HEK293T (cell line): ENCODE data around the gene GALNT12.

ENCODE experiments used
- CTCF ChIA-PET: fragments of 350-600 bp; formaldehyde crosslinking; extraction: SDS; loops from one replicate; lab custom pipeline; 2021; ENCODE audit warnings: antibody characterized with exemption, inconsistent platforms; lab: Yijun Ruan, JAX
- POLR2A ChIA-PET: fragments of 350-600 bp; formaldehyde crosslinking; extraction: SDS; loops from one replicate; lab custom pipeline; 2020; ENCODE audit warnings: antibody characterized with exemption, inconsistent platforms; lab: Yijun Ruan, JAX
- DNase-seq: peaks from one replicate; pipeline ENCODE4 v3.0.0; 2012; ENCODE audit warnings: mixed read lengths; ENCODE audit errors: extremely low spot score
- ARNT ChIP-seq: fragments of 450-650 bp; IDR thresholded peaks from 2 replicates; pipeline ENCODE4 v1.6.1; 2017; ENCODE audit warnings: mild to moderate bottlenecking
- BHLHE40 ChIP-seq: fragments of 450-650 bp; IDR thresholded peaks from 2 replicates; pipeline ENCODE4 v1.6.1; 2016; ENCODE audit warnings: mild to moderate bottlenecking, moderate library complexity, borderline replicate concordance
- CTBP1 ChIP-seq: fragments of 450-650 bp; IDR thresholded peaks from 2 replicates; pipeline ENCODE4 v1.6.1; 2016; ENCODE audit warnings: borderline replicate concordance
- ELF4 ChIP-seq: fragments of 450-650 bp; IDR thresholded peaks from 2 replicates; pipeline ENCODE4 v1.6.1; 2017; ENCODE audit warnings: antibody characterized with exemption
- FOXA1 ChIP-seq: fragments of 450-650 bp; IDR thresholded peaks from 2 replicates; pipeline ENCODE4 v1.6.1; 2016; ENCODE audit warnings: mild to moderate bottlenecking
- FOXK2 ChIP-seq: fragments of 450-650 bp; IDR thresholded peaks from 2 replicates; pipeline ENCODE4 v1.6.1; 2016; ENCODE audit warnings: mild to moderate bottlenecking
- FOXM1 ChIP-seq: fragments of 450-650 bp; IDR thresholded peaks from 2 replicates; pipeline ENCODE4 v1.6.1; 2017; ENCODE audit warnings: mild to moderate bottlenecking, borderline replicate concordance
- HDGF ChIP-seq: fragments of 450-650 bp; IDR thresholded peaks from 2 replicates; pipeline ENCODE4 v1.6.1; 2017; ENCODE audit warnings: antibody characterized with exemption, borderline replicate concordance
- L3MBTL2 ChIP-seq: fragments of 450-650 bp; conservative IDR thresholded peaks from 2 replicates; pipeline ENCODE4 v1.6.1; 2016; ENCODE audit warnings: mild to moderate bottlenecking
- LEF1 ChIP-seq: fragments of 450-650 bp; IDR thresholded peaks from 2 replicates; pipeline ENCODE4 v1.6.1; 2017; ENCODE audit warnings: mild to moderate bottlenecking, borderline replicate concordance
- NFRKB ChIP-seq: fragments of 450-650 bp; IDR thresholded peaks from 2 replicates; pipeline ENCODE4 v1.6.1; 2016; ENCODE audit warnings: mild to moderate bottlenecking, moderate library complexity
- PKNOX1 ChIP-seq: fragments of 450-650 bp; IDR thresholded peaks from 2 replicates; pipeline ENCODE4 v1.6.1; 2016
- SP1 ChIP-seq: fragments of 450-650 bp; IDR thresholded peaks from 2 replicates; pipeline ENCODE4 v1.6.1; 2017
- SUZ12 ChIP-seq: fragments of 450-650 bp; IDR thresholded peaks from 2 replicates; pipeline ENCODE4 v1.6.1; 2016; ENCODE audit warnings: mild to moderate bottlenecking
- TARDBP ChIP-seq: fragments of 450-650 bp; IDR thresholded peaks from 2 replicates; pipeline ENCODE4 v1.6.1; 2016
- ZNF384 ChIP-seq: fragments of 450-650 bp; IDR thresholded peaks from 2 replicates; pipeline ENCODE4 v1.6.1; 2016

The GALNT12 gene

GRCh38 chr9:98837516-98837915 lies 30.0 kb downstream of the GALNT12 start:
- CTCF ChIA-PET: interaction anchor here (0.6 to 1.4 kb wide), 2 partner anchors 11 to 431 kb away, joined by 3 to 6 read pairs; no protein-coding TSS in a partner anchor
- POLR2A ChIA-PET: no interaction called here
- DNase-seq: no peak
- no peak for TF ChIP-seq CTBP1
- TF ChIP-seq NFRKB: no peak
- no peak for TF ChIP-seq PKNOX1
- TF ChIP-seq ARNT: no peak
- no peak for TF ChIP-seq HDGF
- no peak for TF ChIP-seq SUZ12
- TF ChIP-seq FOXM1: no peak
- no peak for TF ChIP-seq LEF1
- no peak for TF ChIP-seq TARDBP
- no peak for TF ChIP-seq ZNF384
- TF ChIP-seq L3MBTL2: no peak
- no peak for TF ChIP-seq SP1
- no peak for TF ChIP-seq ELF4
- TF ChIP-seq FOXK2: no peak
- TF ChIP-seq FOXA1: no peak
- no peak for TF ChIP-seq BHLHE40

- CTCF ChIA-PET: interaction anchor here (1.1 kb wide), 1 partner anchor 9 kb away, joined by 4 read pairs; no protein-coding TSS in a partner anchor
- TF ChIP-seq SP1 (no peak), ZNF384 (no peak), TARDBP (no peak), ELF4 (no peak), ARNT (no peak)
- DNase-seq: no peak
- POLR2A ChIA-PET: no interaction called here
These were observed 30.8 kb downstream of the GALNT12 start for GRCh38 chr9:98838155-98838867.

- TF ChIP-seq SP1 (no peak), ZNF384 (no peak), PKNOX1 (no peak), ARNT (no peak), CTBP1 (no peak), TARDBP (no peak), BHLHE40 (no peak), FOXA1 (no peak), SUZ12 (no peak), L3MBTL2 (no peak), LEF1 (no peak), FOXM1 (no peak), ELF4 (no peak)
- DNase-seq: no peak
- POLR2A ChIA-PET: no interaction called here
- CTCF ChIA-PET: interaction anchor here (1.1 kb wide), 1 partner anchor 9 kb away, joined by 4 read pairs; no protein-coding TSS in a partner anchor
These were observed 31.5 kb downstream of the GALNT12 start for GRCh38 chr9:98838868-98839565.

- no peak for TF ChIP-seq CTBP1
- TF ChIP-seq LEF1: no peak
- TF ChIP-seq ARNT: no peak
- no peak for TF ChIP-seq ELF4
- TF ChIP-seq SP1: no peak
- TF ChIP-seq PKNOX1: no peak
- TF ChIP-seq FOXK2: no peak
- TF ChIP-seq SUZ12: no peak
- no peak for TF ChIP-seq TARDBP
- no peak for TF ChIP-seq BHLHE40
- TF ChIP-seq ZNF384: no peak
- no peak for TF ChIP-seq L3MBTL2
- TF ChIP-seq FOXA1: no peak
- TF ChIP-seq NFRKB: no peak
These were observed 32.3 kb downstream of the GALNT12 start for GRCh38 chr9:98839724-98840123.

GRCh38 chr9:98842510-98842909 lies 35.0 kb downstream of the GALNT12 start:
- ChIA-PET POLR2A (no interaction called here), CTCF (no interaction called here)
- no peak for DNase-seq
- TF ChIP-seq BHLHE40 (no peak), ARNT (no peak), NFRKB (no peak)

More at GRCh38 chr9:98839724-98840123, 32.3 kb downstream of the GALNT12 start:
- CTCF ChIA-PET: no interaction called here
- POLR2A ChIA-PET: no interaction called here
- DNase-seq: no peak

- CTCF ChIA-PET: interaction anchor here (1.4 kb wide), 1 partner anchor 153 kb away, joined by 4 read pairs; no protein-coding TSS in a partner anchor
- DNase-seq: no peak
- POLR2A ChIA-PET: no interaction called here
- no peak for TF ChIP-seq FOXA1
- no peak for TF ChIP-seq SP1
- TF ChIP-seq HDGF: no peak
- TF ChIP-seq L3MBTL2: no peak
- TF ChIP-seq FOXK2: no peak
- TF ChIP-seq LEF1: no peak
- TF ChIP-seq ZNF384: no peak
- no peak for TF ChIP-seq FOXM1
- TF ChIP-seq PKNOX1: no peak
- no peak for TF ChIP-seq SUZ12
- TF ChIP-seq CTBP1: no peak
These were observed 38.6 kb downstream of the GALNT12 start for GRCh38 chr9:98846081-98846480.
